Neural cell (in vitro differentiated cells): ENCODE measurements around the gene ADK. TPM values are rescaled to one million over a fixed set of nuclear protein-coding genes. Genes with fewer than 3 reads are reported as not detected.

Experiments used
- H2AFZ ChIP-seq: fragments of 200-600, 300-800 bp; sonication (generic), shearing (Covaris generic); 2 replicates; pipeline ENCODE4 v1.6.0; 2014; ENCODE audit warnings: low read depth, mild to moderate bottlenecking, antibody characterized with exemption, low read length, moderate library complexity
- H3F3A ChIP-seq: fragments of 200-600 bp; shearing (Covaris generic); 2 replicates; pipeline ENCODE4 v1.6.1; 2016; ENCODE audit warnings: mild to moderate bottlenecking, moderate library complexity, mixed read lengths, antibody characterized with exemption, low read length; ENCODE audit not compliant: insufficient read depth, poor library complexity, severe bottlenecking
- H3K27ac ChIP-seq: fragments of 200-600, 300-800 bp; sonication (generic), shearing (Covaris generic); 2 replicates; pipeline ENCODE4 v1.5.1; 2014; ENCODE audit warnings: mild to moderate bottlenecking, low read length, moderate library complexity
- H3K27me3 ChIP-seq: fragments of 300-800, 200-600 bp; sonication (generic), shearing (Covaris generic); 2 replicates; pipeline ENCODE4 v1.6.0; 2014; ENCODE audit warnings: mild to moderate bottlenecking, low read depth, low read length, moderate library complexity; ENCODE audit not compliant: insufficient read depth
- H3K36me3 ChIP-seq: fragments of 300-800, 200-600 bp; sonication (generic), shearing (Covaris generic); 2 replicates; pipeline ENCODE4 v1.5.1; 2014; ENCODE audit warnings: mild to moderate bottlenecking, antibody characterized with exemption, low read length, moderate library complexity; ENCODE audit not compliant: insufficient read depth
- H3K4me2 ChIP-seq: fragments of 300-800, 200-600 bp; sonication (generic), shearing (Covaris generic); 2 replicates; pipeline ENCODE4 v1.6.0; 2014; ENCODE audit warnings: mild to moderate bottlenecking, low read length
- H3K4me3 ChIP-seq: fragments of 300-800, 200-600 bp; sonication (generic), shearing (Covaris generic); 2 replicates; pipeline ENCODE4 v1.5.1; 2014; ENCODE audit warnings: mild to moderate bottlenecking, low read length, moderate library complexity
- H3K79me2 ChIP-seq: fragments of 200-600 bp; shearing (Covaris generic); replicated peaks from 2 replicates; pipeline ENCODE4 v1.6.0; 2014; ENCODE audit warnings: mild to moderate bottlenecking, low read length, moderate library complexity; ENCODE audit not compliant: insufficient read depth
- H3K9ac ChIP-seq: fragments of 300-800, 200-600 bp; sonication (generic), shearing (Covaris generic); 2 replicates; pipeline ENCODE4 v1.6.1; 2016; ENCODE audit warnings: mild to moderate bottlenecking, low read length, mixed read lengths
- H3K9me2 ChIP-seq: fragments of 200-600 bp; shearing (Covaris generic); 2 replicates; pipeline ENCODE4 v1.6.1; 2016; ENCODE audit warnings: mild to moderate bottlenecking, low read length, mixed read lengths; ENCODE audit not compliant: insufficient read depth
- H3K9me3 ChIP-seq: fragments of 200-600, 300-800 bp; sonication (generic), shearing (Covaris generic); 2 replicates; pipeline ENCODE4 v1.6.1; 2016; ENCODE audit warnings: mild to moderate bottlenecking, mixed run types, low read length, moderate library complexity, mixed read lengths
- H4K20me1 ChIP-seq: fragments of 200-600 bp; shearing (Covaris generic); 2 replicates; pipeline ENCODE4 v1.6.1; 2016; ENCODE audit warnings: mild to moderate bottlenecking, mixed run types; ENCODE audit not compliant: insufficient read depth
- CTCF ChIP-seq: fragments of 450-650 bp; IDR thresholded peaks from 2 replicates; pipeline ENCODE4 v1.5.1; 2014; ENCODE audit warnings: antibody characterized with exemption, mild to moderate bottlenecking, moderate library complexity; ENCODE audit not compliant: poor library complexity, severe bottlenecking
- EP300 ChIP-seq: fragments of 450-650 bp; conservative IDR thresholded peaks from 2 replicates; pipeline ENCODE4 v1.6.1; 2014; ENCODE audit warnings: antibody characterized with exemption, mild to moderate bottlenecking, moderate library complexity; ENCODE audit not compliant: poor library complexity, severe bottlenecking
- MXI1 ChIP-seq: fragments of 450-650 bp; conservative IDR thresholded peaks from 2 replicates; pipeline ENCODE4 v1.6.1; 2014; ENCODE audit warnings: antibody characterized with exemption, mild to moderate bottlenecking; ENCODE audit not compliant: poor library complexity, severe bottlenecking
- POLR2AphosphoS5 ChIP-seq: IDR thresholded peaks from 2 replicates; pipeline ENCODE4 v1.6.1; 2012
- RAD21 ChIP-seq: fragments of 450-650 bp; conservative IDR thresholded peaks from 2 replicates; pipeline ENCODE4 v1.6.1; 2014; ENCODE audit warnings: antibody characterized with exemption, mild to moderate bottlenecking, moderate library complexity
- SMC3 ChIP-seq: fragments of 450-650 bp; conservative IDR thresholded peaks from 2 replicates; pipeline ENCODE4 v1.6.1; 2014; ENCODE audit warnings: antibody characterized with exemption, mild to moderate bottlenecking, moderate library complexity; ENCODE audit not compliant: poor library complexity
- TAF1 ChIP-seq: IDR thresholded peaks from 2 replicates; pipeline ENCODE4 v1.6.1; 2012; ENCODE audit warnings: low read depth
- polyA plus RNA-seq: library from polyadenylated mRNA; depleted of rRNA; stranded (reverse); fragments of >200 nt; gene quantifications from 2 replicates; pipeline ENCODE4 v1.2.3, GENCODE V29; 2014

ADK gene
- polyA plus RNA-seq, 1 donor from 2014 or later = 19.5 TPM

GRCh38 chr10:74730246-74730645 is 579.2 kb downstream of the ADK start:
- Histone ChIP-seq H3K9ac (no peak overlapping the region), H3K9me2 (no peaks in the 10 kb centered on the region), H4K20me1 (no peaks in the 10 kb centered on the region), H3K4me2 (no peak overlapping the region), H3K27ac (no peak overlapping the region), H3F3A (no peaks in the 10 kb centered on the region), H3K9me3 (no peaks in the 10 kb centered on the region), H3K27me3 (no peaks in the 10 kb centered on the region), H3K36me3 (no peaks in the 10 kb centered on the region), H3K4me3 (no peak overlapping the region), H2AFZ (no peak overlapping the region), H3K79me2 (no peaks in the 10 kb centered on the region)
- no peak for TF ChIP-seq MXI1

- H3K9me2 ChIP-seq = no peaks in the 10 kb centered on the region
- no peak overlapping the region for H3K4me2 ChIP-seq
- TF ChIP-seq RAD21 = no peak
- H2AFZ ChIP-seq = no peak overlapping the region
- no peaks in the 10 kb centered on the region for H3K79me2 ChIP-seq
- no peaks in the 10 kb centered on the region for H3F3A ChIP-seq
- no peak overlapping the region for H3K27ac ChIP-seq
- no peaks in the 10 kb centered on the region for H4K20me1 ChIP-seq
- H3K4me3 ChIP-seq = no peak overlapping the region
- H3K27me3 ChIP-seq = no peaks in the 10 kb centered on the region
- no peaks in the 10 kb centered on the region for H3K36me3 ChIP-seq
- H3K9ac ChIP-seq = no peak overlapping the region
- H3K9me3 ChIP-seq = no peaks in the 10 kb centered on the region
Observed at GRCh38 chr10:74733612-74734011, 582.6 kb downstream of the ADK start.

GRCh38 chr10:74736029-74736428 is 585.0 kb downstream of the ADK start:
- Histone ChIP-seq H3K4me3 (no peak overlapping the region), H3K9ac (no peak overlapping the region), H2AFZ (no peak overlapping the region), H3K27ac (no peak overlapping the region), H3K9me2 (no peaks in the 10 kb centered on the region), H3K79me2 (no peaks in the 10 kb centered on the region), H3K4me2 (no peak overlapping the region), H3K36me3 (no peaks in the 10 kb centered on the region), H4K20me1 (no peaks in the 10 kb centered on the region), H3K9me3 (no peaks in the 10 kb centered on the region), H3K27me3 (no peaks in the 10 kb centered on the region), H3F3A (no peaks in the 10 kb centered on the region)
- no peak for TF ChIP-seq POLR2AphosphoS5
- TF ChIP-seq EP300 = no peak
- TF ChIP-seq CTCF = no peak
- no peak for TF ChIP-seq SMC3

GRCh38 chr10:74738052-74738451 is 587.0 kb downstream of the ADK start:
- Histone ChIP-seq H3K9ac (no peak overlapping the region), H3K9me2 (no peaks in the 10 kb centered on the region), H3K4me2 (no peak overlapping the region), H3K36me3 (no peaks in the 10 kb centered on the region), H4K20me1 (no peaks in the 10 kb centered on the region), H3K27ac (no peak overlapping the region), H3K4me3 (no peak overlapping the region), H3K27me3 (no peaks in the 10 kb centered on the region), H2AFZ (no peak overlapping the region), H3F3A (no peaks in the 10 kb centered on the region), H3K9me3 (no peaks in the 10 kb centered on the region), H3K79me2 (no peaks in the 10 kb centered on the region)
- TF ChIP-seq EP300 = no peak
- no peak for TF ChIP-seq MXI1
- no peak for TF ChIP-seq TAF1
- TF ChIP-seq SMC3 = no peak
